ENCODE measurements around the gene PTPRD. TPM values are rescaled to one million over a fixed set of nuclear protein-coding genes. Genes with fewer than 3 reads are reported as not detected.

PTPRD gene
- total and polyA plus RNA-seq, 2 experiments from 2014 or later, result 11.5 to 58.0 TPM

DNA sequence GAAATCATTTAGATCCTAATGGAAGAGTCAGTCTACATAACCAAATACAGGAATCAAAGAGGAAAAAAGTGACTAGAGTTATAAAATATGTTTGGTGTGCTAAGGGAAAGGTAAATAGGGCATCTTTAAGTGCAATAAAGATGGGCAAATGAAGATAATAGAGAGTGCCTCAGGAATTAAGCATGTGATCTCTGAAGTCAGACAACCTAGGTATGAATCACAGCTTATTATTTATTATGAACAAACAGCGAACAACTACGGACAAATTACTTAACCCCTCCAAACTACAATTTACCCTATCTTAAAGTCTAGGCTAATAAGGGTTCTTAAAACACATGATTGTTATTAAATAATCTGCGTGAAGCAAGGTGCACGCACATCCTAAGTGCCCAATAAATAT, 1903.1 kb downstream of the PTPRD start:
- Histone ChIP-seq H3F3A (replicated peaks; ENCODE audit: low read depth) (no peaks in the 10 kb centered on the region), H2AFZ (no peak overlapping the region), H3K4me1 (ENCODE audit: insufficient read depth) (peaks cover 8% of the 10 kb centered on the region; the same call in 1 of the 2 replicates), H3K27me3 (ENCODE audit: insufficient read depth) (no peaks in the 10 kb centered on the region), H3K36me3 (ENCODE audit: insufficient read depth) (no peaks in the 10 kb centered on the region), H3K4me3 (no peak overlapping the region), H3K27ac (ENCODE audit: low read depth) (no peak overlapping the region), H3K9me2 (ENCODE audit: insufficient read depth) (no peaks in the 10 kb centered on the region), H3K4me2 (no peak overlapping the region), H4K20me1 (replicated peaks; ENCODE audit: insufficient read depth) (no peaks in the 10 kb centered on the region), H3K79me2 (replicated peaks; ENCODE audit: insufficient read depth) (no peaks in the 10 kb centered on the region; the same call in 1 of the 2 replicates)
- H3K4me1 Mint-ChIP-seq, result peaks cover 14% of the 10 kb centered on the region
- DNase-seq (ENCODE audit: low spot score), result no peak
- no peak overlapping the region for H3K4me3 Mint-ChIP-seq
- no peak for ATAC-seq
- H3K9me3 Mint-ChIP-seq, result no peaks in the 10 kb centered on the region
- TF ChIP-seq, protein P1, sequence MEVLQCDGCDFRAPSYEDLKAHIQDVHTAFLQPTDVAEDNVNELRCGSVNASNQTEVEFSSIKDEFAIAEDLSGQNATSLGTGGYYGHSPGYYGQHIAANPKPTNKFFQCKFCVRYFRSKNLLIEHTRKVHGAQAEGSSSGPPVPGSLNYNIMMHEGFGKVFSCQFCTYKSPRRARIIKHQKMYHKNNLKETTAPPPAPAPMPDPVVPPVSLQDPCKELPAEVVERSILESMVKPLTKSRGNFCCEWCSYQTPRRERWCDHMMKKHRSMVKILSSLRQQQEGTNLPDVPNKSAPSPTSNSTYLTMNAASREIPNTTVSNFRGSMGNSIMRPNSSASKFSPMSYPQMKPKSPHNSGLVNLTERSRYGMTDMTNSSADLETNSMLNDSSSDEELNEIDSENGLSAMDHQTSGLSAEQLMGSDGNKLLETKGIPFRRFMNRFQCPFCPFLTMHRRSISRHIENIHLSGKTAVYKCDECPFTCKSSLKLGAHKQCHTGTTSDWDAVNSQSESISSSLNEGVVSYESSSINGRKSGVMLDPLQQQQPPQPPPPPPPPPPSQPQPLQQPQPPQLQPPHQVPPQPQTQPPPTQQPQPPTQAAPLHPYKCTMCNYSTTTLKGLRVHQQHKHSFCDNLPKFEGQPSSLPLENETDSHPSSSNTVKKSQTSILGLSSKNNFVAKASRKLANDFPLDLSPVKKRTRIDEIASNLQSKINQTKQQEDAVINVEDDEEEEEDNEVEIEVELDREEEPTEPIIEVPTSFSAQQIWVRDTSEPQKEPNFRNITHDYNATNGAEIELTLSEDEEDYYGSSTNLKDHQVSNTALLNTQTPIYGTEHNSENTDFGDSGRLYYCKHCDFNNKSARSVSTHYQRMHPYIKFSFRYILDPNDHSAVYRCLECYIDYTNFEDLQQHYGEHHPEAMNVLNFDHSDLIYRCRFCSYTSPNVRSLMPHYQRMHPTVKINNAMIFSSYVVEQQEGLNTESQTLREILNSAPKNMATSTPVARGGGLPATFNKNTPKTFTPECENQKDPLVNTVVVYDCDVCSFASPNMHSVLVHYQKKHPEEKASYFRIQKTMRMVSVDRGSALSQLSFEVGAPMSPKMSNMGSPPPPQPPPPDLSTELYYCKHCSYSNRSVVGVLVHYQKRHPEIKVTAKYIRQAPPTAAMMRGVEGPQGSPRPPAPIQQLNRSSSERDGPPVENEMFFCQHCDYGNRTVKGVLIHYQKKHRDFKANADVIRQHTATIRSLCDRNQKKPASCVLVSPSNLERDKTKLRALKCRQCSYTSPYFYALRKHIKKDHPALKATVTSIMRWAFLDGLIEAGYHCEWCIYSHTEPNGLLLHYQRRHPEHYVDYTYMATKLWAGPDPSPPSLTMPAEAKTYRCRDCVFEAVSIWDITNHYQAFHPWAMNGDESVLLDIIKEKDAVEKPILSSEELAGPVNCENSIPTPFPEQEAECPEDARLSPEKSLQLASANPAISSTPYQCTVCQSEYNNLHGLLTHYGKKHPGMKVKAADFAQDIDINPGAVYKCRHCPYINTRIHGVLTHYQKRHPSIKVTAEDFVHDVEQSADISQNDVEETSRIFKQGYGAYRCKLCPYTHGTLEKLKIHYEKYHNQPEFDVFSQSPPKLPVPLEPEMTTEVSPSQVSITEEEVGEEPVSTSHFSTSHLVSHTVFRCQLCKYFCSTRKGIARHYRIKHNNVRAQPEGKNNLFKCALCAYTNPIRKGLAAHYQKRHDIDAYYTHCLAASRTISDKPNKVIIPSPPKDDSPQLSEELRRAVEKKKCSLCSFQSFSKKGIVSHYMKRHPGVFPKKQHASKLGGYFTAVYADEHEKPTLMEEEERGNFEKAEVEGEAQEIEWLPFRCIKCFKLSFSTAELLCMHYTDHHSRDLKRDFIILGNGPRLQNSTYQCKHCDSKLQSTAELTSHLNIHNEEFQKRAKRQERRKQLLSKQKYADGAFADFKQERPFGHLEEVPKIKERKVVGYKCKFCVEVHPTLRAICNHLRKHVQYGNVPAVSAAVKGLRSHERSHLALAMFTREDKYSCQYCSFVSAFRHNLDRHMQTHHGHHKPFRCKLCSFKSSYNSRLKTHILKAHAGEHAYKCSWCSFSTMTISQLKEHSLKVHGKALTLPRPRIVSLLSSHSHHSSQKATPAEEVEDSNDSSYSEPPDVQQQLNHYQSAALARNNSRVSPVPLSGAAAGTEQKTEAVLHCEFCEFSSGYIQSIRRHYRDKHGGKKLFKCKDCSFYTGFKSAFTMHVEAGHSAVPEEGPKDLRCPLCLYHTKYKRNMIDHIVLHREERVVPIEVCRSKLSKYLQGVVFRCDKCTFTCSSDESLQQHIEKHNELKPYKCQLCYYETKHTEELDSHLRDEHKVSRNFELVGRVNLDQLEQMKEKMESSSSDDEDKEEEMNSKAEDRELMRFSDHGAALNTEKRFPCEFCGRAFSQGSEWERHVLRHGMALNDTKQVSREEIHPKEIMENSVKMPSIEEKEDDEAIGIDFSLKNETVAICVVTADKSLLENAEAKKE (CRISPR knock-in tag; IDR thresholded peaks at IDR 0.05), result no peak
- TF ChIP-seq CREB1 (CRISPR knock-in tag; IDR thresholded peaks at IDR 0.05; ENCODE audit: low read depth) (no peak), JUNB (IDR thresholded peaks at IDR 0.05; ENCODE audit: unreplicated experiment) (no peak), STAT1 (IDR thresholded peaks at IDR 0.05; ENCODE audit: unreplicated experiment) (no peak)
- peaks cover 2% of the 10 kb centered on the region for H3K27me3 Mint-ChIP-seq (ENCODE audit: insufficient read depth, low read depth, poor library complexity)
- H3K36me3 Mint-ChIP-seq (ENCODE audit: low read depth), result peaks cover 2% of the 10 kb centered on the region; the same call in 1 of the 3 replicates
- H3K27ac Mint-ChIP-seq, result no peak overlapping the region

DNA sequence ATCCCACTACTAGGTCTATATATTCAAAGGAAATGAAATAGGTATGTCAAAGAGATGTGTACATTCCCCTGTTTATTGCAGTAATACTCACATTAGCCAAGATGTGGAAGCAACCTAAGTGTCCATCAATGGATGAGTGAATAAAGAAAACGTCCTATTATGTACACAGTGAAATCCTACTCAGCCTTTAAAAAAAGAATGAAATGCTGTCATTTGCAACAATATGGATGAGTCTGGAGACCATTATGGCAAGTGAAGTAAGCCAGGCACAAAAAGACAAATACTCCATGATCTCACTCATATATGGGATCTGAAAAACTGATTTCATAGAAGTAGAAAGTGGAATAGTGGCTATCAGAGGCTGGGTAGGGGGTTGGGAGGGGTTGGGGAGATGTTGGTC, 1904.1 kb downstream of the PTPRD start:
- no peaks in the 10 kb centered on the region for H3K9me3 Mint-ChIP-seq
- TF ChIP-seq, protein P1 (CRISPR knock-in tag; IDR thresholded peaks at IDR 0.05), result no peak
- TF ChIP-seq STAT1 (IDR thresholded peaks at IDR 0.05; ENCODE audit: unreplicated experiment) (no peak), EZH2phosphoT487 (IDR thresholded peaks at IDR 0.05; ENCODE audit: unreplicated experiment) (no peak)

More for the DNA sequence above, 1904.1 kb downstream of the PTPRD start:
- no peaks in the 10 kb centered on the region for H3K9me2 ChIP-seq (ENCODE audit: insufficient read depth)
- H4K20me1 ChIP-seq (replicated peaks; ENCODE audit: insufficient read depth), result no peaks in the 10 kb centered on the region
- H3K4me3 ChIP-seq, result no peak overlapping the region
- peaks cover 2% of the 10 kb centered on the region; the same call in 1 of the 3 replicates for H3K36me3 Mint-ChIP-seq (ENCODE audit: low read depth)
- H3K4me1 Mint-ChIP-seq, result peaks cover 22% of the 10 kb centered on the region
- H3K27me3 ChIP-seq (ENCODE audit: insufficient read depth), result no peaks in the 10 kb centered on the region
- H3K4me1 ChIP-seq (ENCODE audit: insufficient read depth), result peaks cover 9% of the 10 kb centered on the region
- H3K27ac Mint-ChIP-seq, result no peak overlapping the region
- H3F3A ChIP-seq (replicated peaks; ENCODE audit: low read depth), result no peaks in the 10 kb centered on the region
- H3K79me2 ChIP-seq (replicated peaks; ENCODE audit: insufficient read depth), result no peaks in the 10 kb centered on the region; the same call in none of the 2 replicates
- H3K27me3 Mint-ChIP-seq (ENCODE audit: insufficient read depth, low read depth, poor library complexity), result peaks cover 2% of the 10 kb centered on the region
- no peak overlapping the region for H3K27ac ChIP-seq (ENCODE audit: low read depth)
- ATAC-seq, result no peak
- DNase-seq (ENCODE audit: low spot score), result no peak
- no peak overlapping the region for H2AFZ ChIP-seq
- no peaks in the 10 kb centered on the region for H3K36me3 ChIP-seq (ENCODE audit: insufficient read depth)
- no peak overlapping the region for H3K4me2 ChIP-seq
- H3K4me3 Mint-ChIP-seq, result no peak overlapping the region
